K562 (cell line): ENCODE data around the gene ZFP64. TPM values are rescaled to one million over a fixed set of nuclear protein-coding genes. Genes with fewer than 3 reads are reported as not detected.

Source experiments
- ATAC-seq: fragments of 200-7000 bp; cut with Tn5 transposase; 3 replicates; pipeline ENCODE4 v1.9.1; 2020; ENCODE audit warnings: moderate library complexity
- BruUV-seq: library from RNA; stranded (reverse); fragments of 400-500 nt; replicated peaks from 2 replicates; lab custom pipeline; 2021; lab: Mats Ljungman, UMichigan
- CTCF ChIA-PET: fragments of 300-600 bp; formaldehyde crosslinking; extraction: SDS; loops from one replicate; lab custom pipeline; 2021; ENCODE audit warnings: low intra/inter-chr PET ratio; lab: Yijun Ruan, JAX
- POLR2A ChIA-PET: fragments of 300-600, 350-650 bp; sonication (Branson Sonifier 250); formaldehyde crosslinking; extraction: SDS; loops from one replicate; lab custom pipeline; 2021; ENCODE audit warnings: antibody characterized with exemption, inconsistent platforms; lab: Yijun Ruan, JAX
- DNase-seq, 4 experiments: peaks; one replicate each; pipeline versions ENCODE4 v3.0.0 to v3.0.0-alpha.2; 2011 to 2018; ENCODE audit warnings: low spot score in 3 of 4, mixed read lengths in 3 of 4; ENCODE audit errors: extremely low read depth in 1 of 4
- FAIRE-seq: peaks from 2 replicates; lab custom pipeline; 2011; peaks lifted over from hg19 to GRCh38; lab: Jason Lieb, UNC
- H2AFZ ChIP-seq: 2 replicates; pipeline ENCODE4 v1.6.0; 2011; ENCODE audit warnings: low read depth, low read length, control low read depth, inconsistent platforms
- H3K27ac ChIP-seq: fragments of 200-600 bp; 3 replicates; pipeline ENCODE4 v1.8.0; 2011; ENCODE audit warnings: low read depth, mild to moderate bottlenecking, control low read depth, inconsistent platforms, low read length, moderate library complexity, mixed read lengths; ENCODE audit errors: extremely low read depth
- H3K27me3 ChIP-seq, 2 experiments: fragments of 300-600 bp in 1 of 2; 2 replicates in 1 of 2; 3 replicates in 1 of 2; pipeline versions ENCODE4 v1.6.0 to v1.8.0; 2011; ENCODE audit warnings: inconsistent platforms in 2 of 2, low read length in 2 of 2, mild to moderate bottlenecking in 1 of 2, mixed read lengths in 1 of 2, moderate library complexity in 1 of 2; ENCODE audit not compliant: control insufficient read depth in 2 of 2, insufficient read depth in 2 of 2
- H3K36me3 ChIP-seq: fragments of 300-600 bp; 3 replicates; pipeline ENCODE4 v1.8.0; 2011; ENCODE audit warnings: mild to moderate bottlenecking, low read length, inconsistent platforms; ENCODE audit not compliant: control insufficient read depth, insufficient read depth
- H3K4me1 ChIP-seq, 2 experiments: fragments of 200-600 bp in 1 of 2; replicated peaks in 1 of 2; 2 replicates in 1 of 2; 3 replicates in 1 of 2; pipeline versions ENCODE4 v1.5.1 to v1.8.0; 2011; ENCODE audit warnings: inconsistent platforms in 2 of 2, low read length in 2 of 2, mild to moderate bottlenecking in 1 of 2, mixed read lengths in 1 of 2, moderate library complexity in 1 of 2; ENCODE audit not compliant: control insufficient read depth in 2 of 2, insufficient read depth in 2 of 2
- H3K4me2 ChIP-seq: 2 replicates; pipeline ENCODE4 v1.6.1; 2011; ENCODE audit warnings: low read length, control low read depth, inconsistent platforms, mixed read lengths; ENCODE audit not compliant: insufficient read depth
- H3K4me3 ChIP-seq: fragments of 200-600 bp; sonication (generic), shearing (Covaris generic); 2 replicates; pipeline ENCODE4 v1.5.1; 2016; ENCODE audit warnings: control low read depth, inconsistent platforms
- H3K79me2 ChIP-seq: fragments of 200-600 bp; 3 replicates; pipeline ENCODE4 v1.8.0; 2011; ENCODE audit warnings: low read length, inconsistent platforms; ENCODE audit not compliant: control insufficient read depth, insufficient read depth
- H3K9ac ChIP-seq, 2 experiments: 2 replicates each; pipeline versions ENCODE4 v1.6.0 to v1.6.1; 2011; ENCODE audit warnings: low read depth in 2 of 2, low read length in 2 of 2, control low read depth in 1 of 2, inconsistent platforms in 1 of 2, mild to moderate bottlenecking in 1 of 2, mixed read lengths in 1 of 2; ENCODE audit not compliant: insufficient read depth in 1 of 2
- H3K9me1 ChIP-seq: one replicate; pipeline ENCODE4 v1.6.0; 2011; ENCODE audit warnings: inconsistent platforms, mild to moderate bottlenecking, low read length, moderate library complexity; ENCODE audit not compliant: control insufficient read depth, insufficient read depth
- H3K9me3 ChIP-seq: replicated peaks from 2 replicates; pipeline ENCODE4 v1.5.1; 2011; ENCODE audit warnings: low read depth, low read length, inconsistent platforms; ENCODE audit not compliant: control insufficient read depth, insufficient read depth
- H4K20me1 ChIP-seq: replicated peaks from 2 replicates; pipeline ENCODE4 v1.6.1; 2011; ENCODE audit warnings: low read length, inconsistent platforms, mixed read lengths; ENCODE audit not compliant: control insufficient read depth, insufficient read depth
- BCL6 ChIP-seq: fragments of 250-450 bp; sonication (Bioruptor Pico); IDR thresholded peaks from 2 replicates; pipeline ENCODE4 v1.4.0; 2020
- CREB3 ChIP-seq: fragments of 450-650 bp; conservative IDR thresholded peaks from 2 replicates; pipeline ENCODE4 v1.6.1; 2016; ENCODE audit warnings: missing genetic modification characterization, low read depth, mild to moderate bottlenecking, missing compliant biosample characterization, moderate library complexity
- DEAF1 ChIP-seq: fragments of 450-650 bp; formaldehyde crosslinking; IDR thresholded peaks from 2 replicates; pipeline ENCODE4 v1.4.0; 2020; ENCODE audit warnings: mild to moderate bottlenecking, moderate library complexity
- EGR1 ChIP-seq: fragments of 450-650 bp; conservative IDR thresholded peaks from 2 replicates; pipeline ENCODE4 v1.6.1; 2017; ENCODE audit warnings: mild to moderate bottlenecking
- MCM5 ChIP-seq: fragments of 450-650 bp; IDR thresholded peaks from 2 replicates; pipeline ENCODE4 v1.6.1; 2016; ENCODE audit warnings: low read depth
- MTF1 ChIP-seq: fragments of 250-450 bp; sonication (Bioruptor Pico); IDR thresholded peaks from 2 replicates; pipeline ENCODE4 v1.9.0; 2021; ENCODE audit warnings: moderate library complexity, mild to moderate bottlenecking, inconsistent platforms, borderline replicate concordance
- RAD21 ChIP-seq, 2 experiments: fragments of 250-450 bp in 1 of 2; fragments of 450-650 bp in 1 of 2; sonication (Bioruptor Pico) in 1 of 2; formaldehyde crosslinking in 1 of 2; IDR thresholded peaks in 1 of 2; conservative IDR thresholded peaks in 1 of 2; 2 replicates each; pipeline versions ENCODE4 v1.4.0 to v1.8.0; 2020 to 2022; ENCODE audit warnings: mild to moderate bottlenecking in 2 of 2, moderate library complexity in 1 of 2
- RHOXF2B ChIP-seq: fragments of 250-450 bp; sonication (Bioruptor Pico); conservative IDR thresholded peaks from 2 replicates; pipeline ENCODE4 v1.5.1; 2021
- RNF219 ChIP-seq: fragments of 250-450 bp; sonication (Bioruptor Pico); IDR thresholded peaks from 2 replicates; pipeline ENCODE4 v1.5.0; 2022; ENCODE audit warnings: mild to moderate bottlenecking
- USF2 ChIP-seq: sonication (generic); formaldehyde crosslinking; IDR thresholded peaks from 2 replicates; pipeline ENCODE4 v1.5.0; 2020; ENCODE audit warnings: missing genetic modification reagents
- ZNF347 ChIP-seq: fragments of 450-650 bp; formaldehyde crosslinking; IDR thresholded peaks from 2 replicates; pipeline ENCODE4 v1.4.0; 2020; ENCODE audit warnings: low read depth, mild to moderate bottlenecking, moderate library complexity
- ZNF408 ChIP-seq: fragments of 250-450 bp; sonication (Bioruptor Pico); IDR thresholded peaks from 2 replicates; pipeline ENCODE4 v1.4.0; 2020; ENCODE audit warnings: low read depth, mild to moderate bottlenecking, moderate library complexity
- WGBS: fragments of 100-300 bp; shearing (Covaris generic); methylation state at CpG from one replicate; pipeline ENCODE4 v1.1.6; 2016; ENCODE audit warnings: low coverage, mixed read lengths; ENCODE audit not compliant: insufficient coverage; ENCODE audit errors: missing lambda C conversion rate; 5-methylcytosine and 5-hydroxymethylcytosine counted together
- in situ Hi-C: fragments of 300-500 bp; cut with MboI; formaldehyde crosslinking; loops from 4 replicates; pipeline ENCODE4 v1.15.0; 2018; ENCODE audit warnings: inconsistent platforms, mixed read lengths
- intact Hi-C: fragments of 100-400 bp; cut with micrococcal nuclease; formaldehyde crosslinking; loops from 2 replicates; pipeline ENCODE4 v1.14.2; 2022
- polyA plus RNA-seq, 8 experiments: library from polyadenylated mRNA; depleted of rRNA in 4 of 8; stranded (reverse) in 5 of 8; unstranded in 3 of 8; fragments of >200 nt; fragmentation: Nextera tagmentation in 2 of 8; fragmentation: Illumina TruSeq in 1 of 8; extraction: Ambion mirVana in 2 of 8; extraction: Trizol in 1 of 8; gene quantifications; 2 replicates each; pipeline versions ENCODE4 v1.2.1 to v1.2.3, GENCODE V29; 2011 to 2014; ENCODE audit warnings: inconsistent platforms in 1 of 8, missing spikeins in 1 of 8
- total RNA-seq, 7 experiments: library from RNA; depleted of rRNA in 6 of 7; stranded (reverse); fragments of >200 nt in 6 of 7; fragmentation: Illumina TruSeq in 2 of 7; extraction: Trizol in 2 of 7; gene quantifications; 2 replicates each; pipeline versions ENCODE4 v1.2.1 to v1.2.3, GENCODE V29; 2011 to 2021; ENCODE audit warnings: low replicate concordance in 1 of 7

The ZFP64 gene
- total and polyA plus RNA-seq, 9 of the 15 experiments (the other 6 are each of a cell fraction or from before 2014, with no cell fraction given): 1.4 to 13.4 (median 7.0) TPM

- Histone ChIP-seq H3K36me3 (no peaks in the 10 kb centered on the region), H4K20me1 (no peaks in the 10 kb centered on the region), H3K4me2 (no peak overlapping the region), H3K9ac (no peak overlapping the region), H3K4me1 (no peaks in the 10 kb centered on the region), H2AFZ (no peak overlapping the region), H3K27ac (no peak overlapping the region), H3K79me2 (no peaks in the 10 kb centered on the region), H3K9me3 (no peaks in the 10 kb centered on the region), H3K4me3 (no peak overlapping the region), H3K27me3 (no peaks in the 10 kb centered on the region; a peak in 1 of 5 replicates), H3K9me1 (no peaks in the 10 kb centered on the region)
- DNase-seq (no peak), FAIRE-seq (no peak), ATAC-seq (no peak)
- no TSS peak for BruUV-seq
- ChIA-PET CTCF (no interaction called here), POLR2A (no interaction called here)
- 15% methylated on average over 2 of the region's 2 CpGs for WGBS
- intact Hi-C loops: no loop called here
- in situ Hi-C loops: no loop called here
- TF ChIP-seq RAD21 (CRISPR knock-in tag; conservative IDR thresholded peaks at IDR 0.05 in 1 of 2, IDR thresholded peaks at IDR 0.05 in 1 of 2) (no peak), BCL6 (no peak), RNF219 (no peak), RHOXF2B (CRISPR knock-in tag) (no peak), DEAF1 (CRISPR knock-in tag) (no peak), ZNF408 (CRISPR knock-in tag) (no peak), MTF1 (CRISPR knock-in tag) (no peak), ZNF347 (CRISPR knock-in tag) (no peak), MCM5 (no peak), USF2 (CRISPR knock-in tag) (no peak), CREB3 (tag) (no peak), EGR1 (no peak)
Measured at GRCh38 chr20:52143277-52143676, 48.3 kb downstream of the ZFP64 start.
